ENCODE data around the gene KANSL3.

GRCh38 chr2:96651793-96652192 lies 13.7 kb upstream of the KANSL3 start:
- no peak for TF ChIP-seq ZFX (IDR thresholded peaks at IDR 0.05)
- TF ChIP-seq CTCF (conservative IDR thresholded peaks at IDR 0.05), result no peak
